Measurements from ENCODE around the gene TENM4.

- no peak for TF ChIP-seq POLR2AphosphoS5 (IDR thresholded peaks at IDR 0.05; ENCODE audit: low read depth, low read length)
- TF ChIP-seq TAF1 (IDR thresholded peaks at IDR 0.05; ENCODE audit: borderline replicate concordance, insufficient read depth, low read length): no peak
- no peak for TF ChIP-seq SIN3A (IDR thresholded peaks at IDR 0.05; ENCODE audit: borderline replicate concordance, insufficient read depth, low read length)
These were observed 413.9 kb downstream of the TENM4 start for GRCh38 chr11:79026803-79027445.
